Hepatocyte (in vitro differentiated cells): Measurements from ENCODE around the gene ANKS1B.

Experiments used
- CTCF ChIP-seq: fragments of 200-600 bp; sonication (generic); IDR thresholded peaks from 2 replicates; pipeline ENCODE4 v1.5.1; 2016; ENCODE audit warnings: antibody characterized with exemption, mild to moderate bottlenecking; ENCODE audit not compliant: poor library complexity
- EZH2phosphoT487 ChIP-seq: fragments of 200-600 bp; sonication (generic); IDR thresholded peaks from one replicate; pipeline ENCODE4 v1.6.1; 2018; ENCODE audit warnings: antibody characterized with exemption, mild to moderate bottlenecking, low read depth, moderate library complexity; ENCODE audit not compliant: unreplicated experiment, severe bottlenecking

- no peak for TF ChIP-seq EZH2phosphoT487
- TF ChIP-seq CTCF: no peak
Measured at GRCh38 chr12:98821232-98821631, 1163.5 kb downstream of the ANKS1B start.
